ENCODE results near the gene ZNF584. TPM values are rescaled to one million over a fixed set of nuclear protein-coding genes. Genes with fewer than 3 reads are reported as not detected.
"Not testable (repeated sequence)": the region's sequence is repeated elsewhere in the genome, so short reads cannot be mapped to it uniquely, and the experiment has no call there.

ZNF584 gene
- 1 to 10 TPM; 7.8 to 7.9 TPM for total RNA-seq
- long read RNA-seq, partial matches to known transcripts, result 0 of 16 reads
- long read RNA-seq, other reads (novel, unspliced or antisense), result 10 of 16 reads

DNA sequence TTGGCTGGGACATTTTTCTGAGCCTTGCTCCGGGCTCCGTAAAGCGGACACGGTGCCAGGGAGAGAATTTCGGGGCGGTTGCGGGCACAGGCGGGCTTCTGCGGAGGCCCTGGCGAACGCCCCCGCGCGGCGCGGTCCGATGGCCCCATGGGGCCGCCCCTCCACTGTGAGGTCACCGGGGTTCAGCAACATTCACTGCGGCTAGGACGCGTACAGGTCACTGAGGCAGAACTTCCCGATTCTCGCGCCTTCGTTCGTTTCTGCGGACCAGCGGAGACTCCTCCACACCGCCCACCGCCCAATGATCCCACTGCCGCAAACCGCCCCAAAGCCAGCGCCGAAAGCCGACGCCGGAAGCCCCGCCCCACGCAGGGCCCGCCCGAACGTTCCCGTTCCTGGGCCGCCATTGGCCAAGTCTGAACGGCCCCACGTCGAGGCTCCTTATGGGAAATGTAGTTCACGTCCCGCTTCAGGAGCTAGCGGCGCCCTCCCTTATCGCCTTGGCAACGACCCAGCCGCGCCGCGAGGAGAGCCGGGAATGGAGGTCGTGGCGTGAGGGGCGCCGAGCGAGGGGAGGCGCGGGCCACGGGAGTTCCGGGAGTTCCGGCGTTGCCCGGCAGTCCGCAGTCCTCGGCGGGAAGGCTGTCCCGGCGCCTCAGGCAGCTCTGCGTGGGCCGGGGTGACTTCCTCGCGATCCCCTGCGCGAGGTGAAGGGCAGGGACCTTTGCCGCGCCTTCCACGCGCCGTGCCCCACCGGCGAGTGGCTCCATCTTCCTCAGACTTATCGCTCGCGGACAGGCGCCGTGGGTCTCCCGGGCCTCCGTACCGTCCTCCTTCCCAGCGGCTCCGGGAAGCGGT is at the start of gene ZNF584:
TSS of gene ZNF584 (plus strand) at position 498 of the 858 bp plus-strand sequence. CDS start 499 bp downstream, outside the sequence.
- ATAC-seq, result peak; percentile 96
- intact Hi-C loops (cut with DNase I, micrococcal nuclease), result no loop called here
- peak; percentile 95 to 96 for DNase-seq

GRCh38 chr19:58361900-58362271 is 46.6 kb upstream of the ZNF584 start:
- ATAC-seq (peak; percentile 29), DNase-seq (peak; percentile 54 to 65)
- intact Hi-C loops (cut with DNase I, micrococcal nuclease), result no loop called here

DNA sequence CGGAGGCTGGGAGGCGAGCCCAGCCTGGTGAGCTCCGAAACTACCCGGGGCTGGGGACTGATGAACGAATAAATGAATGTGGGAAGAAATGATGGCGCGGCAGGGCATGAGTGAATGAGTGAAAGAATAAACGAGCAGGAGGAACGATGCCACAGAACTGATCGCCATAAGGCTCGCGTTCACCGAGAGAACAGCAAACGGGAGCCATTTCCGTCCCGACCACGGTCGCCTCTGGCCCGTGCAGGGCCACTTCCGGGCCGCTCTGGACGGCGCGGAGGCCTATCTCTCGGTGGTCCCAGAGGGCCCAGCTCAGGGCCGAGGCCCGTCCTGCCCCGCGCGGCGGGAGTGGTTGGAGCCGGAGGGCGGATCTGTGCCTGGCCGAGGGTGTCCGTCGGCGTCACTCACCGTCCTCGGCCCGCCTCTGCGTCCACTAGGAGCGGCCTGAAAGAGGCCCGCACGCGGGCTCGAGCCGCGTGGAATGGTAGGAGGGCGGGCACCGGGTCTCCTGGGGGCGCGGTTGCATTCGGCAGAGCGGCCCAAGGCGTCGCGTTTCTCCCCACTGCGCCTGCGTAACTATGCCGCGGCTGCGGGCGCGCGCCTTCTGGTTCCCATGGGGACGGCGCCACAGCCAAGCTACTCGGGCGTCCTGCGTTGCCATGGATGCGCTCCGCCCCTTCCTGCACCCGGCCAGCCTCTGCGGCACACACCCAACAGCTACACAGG is 46.0 kb upstream of the ZNF584 start, which contains the start of gene ZNF497:
TSS of gene ZNF497 (minus strand) at position 480 of the 723 bp plus-strand sequence. CDS start 5,116 bp downstream, outside the sequence.
- ATAC-seq (peak; percentile 95), DNase-seq (peak; percentile 97 to 99)
- intact Hi-C loops (cut with DNase I, micrococcal nuclease), result no loop called here

DNA sequence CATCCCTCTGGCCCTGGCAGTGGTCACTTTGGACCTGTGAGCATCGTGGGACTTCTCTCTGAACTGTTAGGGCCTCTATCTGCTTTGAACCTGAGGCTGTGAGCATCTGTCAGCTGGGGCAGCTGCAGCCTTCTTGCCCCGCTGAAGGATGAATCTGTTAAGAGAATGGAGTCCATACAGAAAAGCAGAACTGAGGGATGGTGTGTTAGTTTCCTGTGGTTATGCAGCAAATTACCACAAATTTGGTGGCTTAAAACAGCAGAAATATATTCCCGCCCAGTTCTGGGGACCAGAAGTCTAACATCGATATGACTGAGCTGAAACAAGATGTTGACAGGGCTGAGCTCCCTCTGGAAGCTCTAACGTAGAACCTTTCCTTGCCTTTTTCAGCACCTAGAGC is 44.3 kb upstream of the ZNF584 start:
- intact Hi-C loops (cut with DNase I, micrococcal nuclease), result no loop called here
- ATAC-seq (no peak), DNase-seq (no peak)

- DNase-seq, result no peak
- intact Hi-C loops (cut with DNase I, micrococcal nuclease), result no loop called here
- ATAC-seq, result no peak
Observed at GRCh38 chr19:58366585-58367430, 41.6 kb upstream of the ZNF584 start.

GRCh38 chr19:58367698-58368454 is 40.6 kb upstream of the ZNF584 start:
- ATAC-seq (no peak), DNase-seq (no peak)

DNA sequence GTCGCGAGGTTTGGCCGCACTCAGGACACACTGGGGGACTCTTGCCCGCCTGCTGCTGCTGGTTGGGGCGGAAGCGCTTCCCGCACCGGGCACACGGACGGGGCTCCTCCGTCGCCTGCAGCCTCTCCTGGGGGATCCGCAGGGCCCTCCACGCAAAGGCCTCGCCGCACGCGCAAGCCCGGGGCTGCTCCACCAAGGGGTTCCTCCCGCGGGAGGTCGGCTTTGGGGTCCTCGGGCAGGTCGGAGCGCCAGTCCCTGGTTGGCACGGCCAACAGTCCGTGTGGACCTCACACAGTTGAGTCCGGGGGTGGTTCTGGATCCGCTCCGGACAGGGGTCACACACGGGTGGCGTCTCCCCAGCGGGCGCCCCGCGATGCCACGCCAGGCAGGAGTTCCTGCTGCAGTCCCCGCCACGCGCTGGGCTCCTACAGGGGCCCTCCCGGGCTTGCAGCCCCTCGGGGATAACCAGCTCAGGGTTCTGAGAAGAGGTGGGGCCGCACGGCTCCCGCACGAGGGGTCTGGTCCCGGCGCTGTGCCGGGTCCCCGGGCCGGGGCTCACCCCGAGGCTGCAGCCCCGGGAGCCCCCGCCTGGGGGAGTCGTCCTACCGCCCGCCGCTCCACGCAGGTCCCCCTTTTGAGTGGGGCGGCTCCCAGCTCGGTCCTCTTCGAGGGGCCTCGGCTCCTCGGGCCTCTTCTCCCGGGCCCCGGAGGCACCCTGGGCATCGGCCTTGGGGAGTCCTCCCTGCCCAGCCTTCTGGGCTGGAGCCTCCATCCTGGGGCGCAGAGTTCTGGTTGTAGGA is 39.7 kb upstream of the ZNF584 start:
- DNase-seq, result no peak
- intact Hi-C loops (cut with DNase I, micrococcal nuclease), result no loop called here

More at GRCh38 chr19:58367698-58368454, 40.6 kb upstream of the ZNF584 start:
- intact Hi-C loops (cut with DNase I, micrococcal nuclease), result no loop called here

GRCh38 chr19:58372311-58373133 is 35.9 kb upstream of the ZNF584 start:
- intact Hi-C loops (cut with DNase I, micrococcal nuclease), result no loop called here
- DNase-seq (no peak), ATAC-seq (no peak)

More for the DNA sequence above, 39.7 kb upstream of the ZNF584 start:
- no peak for ATAC-seq

DNA sequence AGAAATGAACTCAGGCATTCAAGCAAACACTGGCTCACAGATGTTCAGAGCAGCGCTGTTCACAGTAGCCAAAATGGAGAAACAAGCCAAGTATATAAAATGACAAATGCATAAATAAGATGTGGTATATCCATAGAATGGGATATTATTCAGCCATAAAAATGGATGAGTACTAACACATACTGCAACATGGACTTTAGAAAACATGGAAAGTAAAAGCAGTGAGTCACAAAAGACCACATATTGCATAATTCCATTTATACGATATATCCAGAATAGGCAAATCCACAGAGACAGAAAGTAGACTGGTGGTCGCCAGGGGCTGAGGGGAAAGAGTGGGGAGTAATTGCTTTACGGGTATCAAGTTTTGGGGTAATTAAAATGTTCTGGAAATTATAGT is 34.2 kb upstream of the ZNF584 start:
- ATAC-seq (no peak), DNase-seq (no peak)
- intact Hi-C loops (cut with DNase I, micrococcal nuclease), result no loop called here

GRCh38 chr19:58376724-58377123 is 31.7 kb upstream of the ZNF584 start:
- ATAC-seq; intact Hi-C loops (cut with DNase I, micrococcal nuclease); DNase-seq: not testable (repeated sequence)

- no peak for ATAC-seq
- no peak for DNase-seq
- intact Hi-C loops (cut with DNase I, micrococcal nuclease), result no loop called here
Observed at GRCh38 chr19:58379246-58379645, 29.2 kb upstream of the ZNF584 start.

GRCh38 chr19:58380037-58380661 is 28.3 kb upstream of the ZNF584 start:
- ATAC-seq (peak; percentile 43), DNase-seq (no peak)
- intact Hi-C loops (cut with DNase I, micrococcal nuclease), result no loop called here

DNA sequence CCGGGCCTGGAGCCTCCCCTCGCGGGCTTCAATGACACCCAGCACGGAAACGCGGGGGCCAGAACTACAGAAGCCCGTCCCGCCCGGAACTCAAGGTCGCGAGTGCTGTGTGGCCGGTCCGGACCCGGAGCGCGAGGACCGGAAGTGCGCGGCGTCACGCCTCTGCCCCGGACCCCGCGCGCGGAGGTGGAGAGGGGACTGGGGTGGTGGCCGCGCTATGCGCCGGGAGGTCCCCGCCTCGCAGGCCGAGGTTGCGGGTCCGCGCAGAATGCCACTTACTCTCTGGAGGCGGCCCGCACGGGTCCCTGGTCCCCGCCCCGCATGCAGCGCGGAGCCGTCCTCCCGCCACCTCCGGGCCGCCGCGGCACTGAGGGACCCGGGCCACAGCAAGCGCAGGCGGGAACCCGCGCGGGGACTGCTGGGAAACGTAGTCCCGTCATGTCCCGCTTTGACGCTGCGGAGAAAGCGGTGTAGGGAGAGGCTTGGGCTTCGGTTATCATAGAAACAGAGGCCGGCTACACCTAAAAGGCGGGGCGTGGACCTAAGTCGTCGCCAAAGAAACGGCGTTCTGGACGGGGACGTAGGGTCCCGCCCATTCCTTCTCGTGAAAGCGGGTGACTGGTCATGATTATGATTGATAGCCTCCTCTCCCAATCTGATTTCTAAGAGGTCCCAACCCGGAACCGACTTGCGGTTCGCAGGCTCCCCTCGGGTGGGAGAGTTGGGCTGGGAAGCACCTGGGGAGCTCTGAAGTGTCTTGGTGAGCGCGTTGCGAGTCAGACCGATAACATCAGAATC is 27.6 kb upstream of the ZNF584 start, which contains the start of gene ZNF837:
TSS of gene ZNF837 (minus strand) at position 369 of the 798 bp plus-strand sequence. CDS start 11,698 bp downstream, outside the sequence.
- intact Hi-C loops (cut with DNase I, micrococcal nuclease), result no loop called here
- peak; percentile 90 for ATAC-seq
- DNase-seq, result peak; percentile 98 to 100

GRCh38 chr19:58381460-58382212 is 26.8 kb upstream of the ZNF584 start:
- DNase-seq, result peak in 1 of 2 donors; percentile 33

More at GRCh38 chr19:58381460-58382212, 26.8 kb upstream of the ZNF584 start:
- intact Hi-C loops (cut with DNase I, micrococcal nuclease), result no loop called here
- ATAC-seq, result no peak
